Progenitor cell of endocrine pancreas (in vitro differentiated cells): ENCODE data around the gene OSTM1. TPM values are rescaled to one million over a fixed set of nuclear protein-coding genes. Genes with fewer than 3 reads are reported as not detected.

ENCODE experiments used
- DNase-seq: peaks from one replicate; pipeline ENCODE4 v3.0.0; 2021; ENCODE audit warnings: low spot score; ENCODE audit not compliant: unreplicated experiment
- H3K27ac Mint-ChIP-seq: 2 replicates; pipeline ENCODE4 v1.8.0; 2021; ENCODE audit warnings: mild to moderate bottlenecking, moderate library complexity, mixed read lengths
- H3K27me3 Mint-ChIP-seq: 2 replicates; pipeline ENCODE4 v1.8.0; 2021; ENCODE audit warnings: mixed read lengths
- H3K36me3 Mint-ChIP-seq: 2 replicates; pipeline ENCODE4 v1.8.0; 2022; ENCODE audit warnings: mixed read lengths; ENCODE audit not compliant: insufficient read depth
- H3K4me1 Mint-ChIP-seq: 2 replicates; pipeline ENCODE4 v1.8.0; 2021; ENCODE audit warnings: low read depth, mixed read lengths
- H3K4me3 Mint-ChIP-seq: 2 replicates; pipeline ENCODE4 v1.8.0; 2021; ENCODE audit warnings: low read depth, mild to moderate bottlenecking, moderate library complexity, mixed read lengths
- H3K9me3 Mint-ChIP-seq: 2 replicates; pipeline ENCODE4 v1.8.0; 2021; ENCODE audit warnings: low read depth, mixed read lengths
- total RNA-seq: library from RNA; stranded (reverse); gene quantifications from 2 replicates; pipeline ENCODE4 v1.2.1, GENCODE V29; 2021
- TF ChIP-seq, protein P1 (sequence below): fragments of 200-600 bp; sonication (generic); IDR thresholded peaks from one replicate; pipeline ENCODE4 v1.5.0; 2021; ENCODE audit warnings: antibody characterized with exemption, mild to moderate bottlenecking; ENCODE audit not compliant: unreplicated experiment

The OSTM1 gene
- total RNA-seq, 1 donor from 2014 or later = 8.2 TPM

DNA sequence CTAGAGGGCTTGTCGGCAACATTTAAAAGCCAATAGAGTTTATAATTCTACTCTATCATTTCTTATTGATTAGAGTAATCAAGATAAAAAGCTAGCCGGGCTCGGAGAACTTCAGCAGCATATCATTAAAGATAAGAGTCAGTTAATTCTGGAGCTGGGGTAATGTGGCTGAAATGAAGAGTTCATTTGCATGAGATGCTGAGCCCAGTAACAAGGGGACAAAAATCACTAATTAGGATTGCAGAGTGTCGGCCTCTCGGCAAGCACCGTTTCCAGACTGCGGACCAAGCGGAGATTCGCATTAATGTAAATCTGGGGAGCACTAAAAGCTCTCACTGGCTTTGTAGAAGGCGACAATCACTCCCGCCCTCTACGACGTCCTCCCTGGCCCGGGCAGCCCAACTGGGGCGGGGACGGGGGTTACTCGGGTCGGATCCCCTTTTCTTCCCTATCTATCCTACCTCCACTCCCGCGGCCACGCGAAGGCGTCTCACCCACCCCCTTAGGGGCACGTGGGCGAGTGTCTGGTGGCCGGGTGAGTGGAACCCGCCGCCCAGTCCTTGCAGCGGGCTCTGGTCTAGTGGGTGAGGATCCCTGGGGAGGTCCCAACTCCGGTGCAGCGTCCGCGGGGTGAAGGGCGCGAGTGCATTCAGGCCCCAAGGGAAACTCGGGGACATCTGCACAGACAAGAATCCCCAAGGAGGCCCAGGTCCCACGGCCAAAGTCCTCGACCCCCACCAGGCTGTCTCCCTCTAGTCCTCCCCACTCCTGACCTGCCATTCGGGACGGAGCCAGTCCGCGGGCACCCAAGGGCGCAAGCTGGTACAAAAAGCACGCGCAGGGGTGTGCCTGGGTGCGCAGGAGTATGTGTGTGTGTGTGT is 42.2 kb upstream of the OSTM1 start:
- Mint-ChIP-seq H3K27me3 (peaks cover 91% of the 10 kb centered on the region), H3K4me3 (peak overlapping the region; percentile 41), H3K36me3 (no peaks in the 10 kb centered on the region), H3K9me3 (no peaks in the 10 kb centered on the region), H3K27ac (no peak overlapping the region), H3K4me1 (peaks cover 24% of the 10 kb centered on the region)
- no peak for DNase-seq
- TF ChIP-seq, protein P1, sequence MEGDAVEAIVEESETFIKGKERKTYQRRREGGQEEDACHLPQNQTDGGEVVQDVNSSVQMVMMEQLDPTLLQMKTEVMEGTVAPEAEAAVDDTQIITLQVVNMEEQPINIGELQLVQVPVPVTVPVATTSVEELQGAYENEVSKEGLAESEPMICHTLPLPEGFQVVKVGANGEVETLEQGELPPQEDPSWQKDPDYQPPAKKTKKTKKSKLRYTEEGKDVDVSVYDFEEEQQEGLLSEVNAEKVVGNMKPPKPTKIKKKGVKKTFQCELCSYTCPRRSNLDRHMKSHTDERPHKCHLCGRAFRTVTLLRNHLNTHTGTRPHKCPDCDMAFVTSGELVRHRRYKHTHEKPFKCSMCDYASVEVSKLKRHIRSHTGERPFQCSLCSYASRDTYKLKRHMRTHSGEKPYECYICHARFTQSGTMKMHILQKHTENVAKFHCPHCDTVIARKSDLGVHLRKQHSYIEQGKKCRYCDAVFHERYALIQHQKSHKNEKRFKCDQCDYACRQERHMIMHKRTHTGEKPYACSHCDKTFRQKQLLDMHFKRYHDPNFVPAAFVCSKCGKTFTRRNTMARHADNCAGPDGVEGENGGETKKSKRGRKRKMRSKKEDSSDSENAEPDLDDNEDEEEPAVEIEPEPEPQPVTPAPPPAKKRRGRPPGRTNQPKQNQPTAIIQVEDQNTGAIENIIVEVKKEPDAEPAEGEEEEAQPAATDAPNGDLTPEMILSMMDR = no peak

DNA sequence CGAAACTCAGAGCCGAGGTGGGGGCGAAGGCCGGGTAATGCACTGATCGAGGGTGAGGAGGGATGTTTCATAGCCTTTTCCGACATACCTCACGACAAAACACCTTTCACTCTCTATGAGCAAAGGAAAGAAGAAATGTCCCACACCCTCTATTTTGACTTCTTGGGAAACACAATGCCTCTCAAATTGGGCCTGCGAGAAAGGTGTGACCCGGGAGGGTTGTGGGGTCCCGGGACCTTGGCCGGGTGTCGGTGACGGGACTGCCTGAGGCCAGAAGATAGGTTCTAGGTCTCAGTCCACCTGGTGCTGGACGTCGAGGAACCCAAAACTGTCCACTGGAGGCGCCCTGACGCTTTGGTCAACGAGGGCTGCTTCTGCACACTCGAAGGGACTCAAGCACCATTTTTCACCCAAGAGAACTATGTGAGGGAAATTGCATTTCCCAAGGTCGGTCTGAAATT is 41.1 kb upstream of the OSTM1 start:
- Mint-ChIP-seq H3K36me3 (no peaks in the 10 kb centered on the region), H3K27ac (no peak overlapping the region), H3K9me3 (no peaks in the 10 kb centered on the region), H3K4me1 (peaks cover 24% of the 10 kb centered on the region), H3K27me3 (peaks cover 89% of the 10 kb centered on the region), H3K4me3 (no peak overlapping the region)
- TF ChIP-seq, protein P1 = peak; percentile 55
- peak; percentile 30 for DNase-seq

DNA sequence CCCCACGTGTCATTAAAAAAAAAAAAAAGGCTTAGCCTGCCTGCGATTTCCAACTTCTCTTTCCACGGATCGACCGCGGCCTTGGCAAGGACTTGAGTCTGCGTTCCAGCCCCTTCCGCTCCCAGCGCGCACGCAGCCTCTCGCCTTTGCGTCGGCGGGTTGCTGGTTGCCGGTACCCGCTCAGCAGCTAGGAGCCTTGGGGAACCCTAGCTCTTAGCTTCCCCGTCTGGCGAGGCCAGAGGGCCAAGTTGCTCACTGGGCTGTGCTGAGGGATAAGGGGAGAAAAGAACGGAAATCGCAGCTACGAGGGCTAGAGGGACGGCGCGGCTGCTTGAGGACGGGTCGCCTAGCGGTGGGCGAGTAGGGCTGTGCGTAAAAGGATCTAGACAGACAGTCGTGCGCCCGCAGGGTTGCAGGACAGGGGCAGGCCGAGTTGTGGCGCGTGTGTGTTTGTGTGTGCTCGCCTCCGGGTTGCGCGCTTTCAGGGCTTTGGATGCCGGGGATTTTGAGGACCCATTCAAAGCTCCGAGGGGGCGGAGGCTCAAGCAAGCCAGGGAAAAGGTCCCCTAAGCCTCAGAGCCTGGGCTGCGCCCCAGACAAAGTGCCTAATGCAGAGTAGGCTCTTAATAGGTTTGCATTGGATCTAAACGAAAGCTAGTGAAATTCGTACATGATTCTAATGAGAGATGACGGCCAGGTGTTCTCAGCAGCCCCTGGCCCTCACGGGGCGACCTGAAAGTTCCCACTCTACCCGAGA is 40.5 kb upstream of the OSTM1 start:
- peak; percentile 32 for DNase-seq
- Mint-ChIP-seq H3K4me3 (peak overlapping the region; percentile 68), H3K27me3 (peaks cover 88% of the 10 kb centered on the region), H3K27ac (peak overlapping the region; percentile 11), H3K9me3 (no peaks in the 10 kb centered on the region), H3K36me3 (no peaks in the 10 kb centered on the region), H3K4me1 (peaks cover 24% of the 10 kb centered on the region)
- TF ChIP-seq, protein P1 = peak; percentile 39

DNA sequence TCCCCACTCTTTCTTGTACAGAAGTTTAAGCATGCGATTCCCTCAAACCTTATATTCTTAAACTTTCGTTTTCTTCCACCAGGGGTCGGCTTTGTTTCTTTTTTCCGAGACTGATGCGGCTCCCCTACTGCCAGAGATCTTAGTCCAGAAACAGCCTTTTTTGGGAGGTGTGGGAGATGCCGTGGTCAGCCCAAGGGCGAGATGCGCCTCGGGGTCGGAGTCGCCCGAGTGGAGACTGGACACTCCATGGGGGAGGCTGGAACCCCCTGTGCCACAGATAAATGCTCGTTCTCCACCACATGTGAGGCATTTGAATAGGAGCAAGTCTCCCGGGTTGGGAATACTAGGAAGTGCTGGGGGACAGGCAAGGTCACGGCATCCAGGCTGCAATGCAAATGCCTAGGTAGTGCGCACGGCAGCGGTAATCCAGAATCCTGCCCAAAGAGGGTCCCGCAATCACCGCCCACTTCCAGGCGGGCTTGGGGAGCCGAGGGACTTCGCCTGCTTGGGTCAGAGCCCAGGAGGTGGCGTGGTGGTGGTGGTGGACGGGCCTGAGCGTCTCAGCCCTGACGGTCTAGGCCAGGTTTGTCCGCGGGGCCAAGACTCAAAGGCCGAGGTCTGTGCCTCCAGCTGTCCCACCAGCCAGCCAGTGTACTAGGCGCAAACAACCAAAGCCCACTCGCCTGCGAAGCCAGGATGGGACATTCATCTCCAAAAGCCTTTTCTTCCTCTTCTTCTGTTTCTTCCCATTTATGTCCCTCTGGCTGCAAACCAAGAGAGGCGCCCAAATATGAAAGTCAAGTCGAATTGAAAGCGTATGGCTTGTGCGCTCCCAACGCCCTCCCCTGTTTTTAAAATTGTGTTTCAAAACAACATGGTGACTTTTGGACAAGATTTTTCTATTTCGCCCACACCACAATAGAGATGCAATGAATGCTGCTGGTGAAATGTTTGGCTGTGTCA is 39.3 kb upstream of the OSTM1 start:
- Mint-ChIP-seq H3K4me1 (peaks cover 18% of the 10 kb centered on the region), H3K4me3 (peak overlapping the region; percentile 53), H3K27me3 (peaks cover 88% of the 10 kb centered on the region), H3K9me3 (no peaks in the 10 kb centered on the region), H3K36me3 (no peaks in the 10 kb centered on the region), H3K27ac (peak overlapping the region; percentile 2)
- TF ChIP-seq, protein P1 = peak; percentile 70
- DNase-seq = peak; percentile 20
